GM23248 (cell line): Measurements from ENCODE around the gene VIM.

Experiments used
- EZH2 ChIP-seq: fragments of 200-600 bp; sonication (generic); IDR thresholded peaks from 2 replicates; pipeline ENCODE4 v1.6.1; 2018; ENCODE audit warnings: antibody characterized with exemption, mild to moderate bottlenecking; ENCODE audit not compliant: insufficient read depth, poor library complexity, severe bottlenecking
- EZH2phosphoT487 ChIP-seq: fragments of 200-600 bp; sonication (generic); IDR thresholded peaks from 2 replicates; pipeline ENCODE4 v1.6.1; 2018; ENCODE audit warnings: antibody characterized with exemption, moderate library complexity, mild to moderate bottlenecking, low read depth; ENCODE audit not compliant: insufficient read depth

DNA sequence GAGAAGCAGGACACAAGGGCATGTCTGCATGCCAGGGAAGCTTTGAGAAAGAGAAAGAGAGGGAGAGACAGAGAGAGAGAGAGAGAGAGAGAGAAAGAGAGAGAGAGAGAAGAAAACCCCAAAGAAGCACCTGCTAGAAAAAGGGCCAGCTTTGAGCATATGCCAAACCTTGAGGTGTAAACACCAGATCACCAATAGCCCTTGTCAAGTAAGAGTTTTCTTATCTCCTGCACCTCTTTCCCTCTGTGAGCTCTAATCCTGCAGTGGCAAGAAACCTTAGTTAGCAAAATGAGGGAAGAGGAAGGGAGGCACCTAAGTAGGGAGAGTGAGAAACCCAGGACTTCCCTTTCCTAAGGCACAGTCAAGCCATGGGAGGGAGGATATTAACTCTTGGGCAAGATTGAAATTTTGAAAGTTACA is 15.2 kb upstream of the VIM start:
- TF ChIP-seq EZH2 (no peak), EZH2phosphoT487 (no peak)
